Activated B cell treated with CpG ODN at 0.5 μM for 24 hours (primary cell): ENCODE data around the gene ERLEC1. TPM values are rescaled to one million over a fixed set of nuclear protein-coding genes. Genes with fewer than 3 reads are reported as not detected.

Source experiments
- ATAC-seq: fragments of 200-7000 bp; cut with Tn5 transposase; one replicate; pipeline ENCODE4 v1.10.0; 2021; ENCODE audit warnings: low read depth, mild to moderate bottlenecking, moderate library complexity
- CTCF ChIA-PET: fragments of 350-600 bp; sonication (Branson Sonifier 250); formaldehyde crosslinking; loops from one replicate; lab custom pipeline; 2021; ENCODE audit warnings: antibody characterized with exemption; lab: Charles Lee
- POLR2A ChIA-PET: fragments of 350-600 bp; sonication (Branson Sonifier 250); formaldehyde crosslinking; loops from one replicate; lab custom pipeline; 2021; ENCODE audit warnings: antibody characterized with exemption; lab: Charles Lee
- DNase-seq: peaks from one replicate; pipeline ENCODE4 v3.0.0; 2022
- H3K27ac Mint-ChIP-seq: one replicate; pipeline ENCODE4 v1.8.0; 2020; ENCODE audit warnings: mixed read lengths
- H3K27me3 Mint-ChIP-seq: one replicate; pipeline ENCODE4 v1.8.0; 2021; ENCODE audit warnings: mixed read lengths
- H3K36me3 Mint-ChIP-seq: one replicate; pipeline ENCODE4 v1.8.0; 2021; ENCODE audit warnings: low read depth, mixed read lengths
- H3K4me1 Mint-ChIP-seq: one replicate; pipeline ENCODE4 v1.8.0; 2021; ENCODE audit warnings: mixed read lengths
- H3K4me3 Mint-ChIP-seq: one replicate; pipeline ENCODE4 v1.8.0; 2020; ENCODE audit warnings: mild to moderate bottlenecking, mixed read lengths
- H3K9me3 Mint-ChIP-seq: one replicate; pipeline ENCODE4 v1.8.0; 2020; ENCODE audit warnings: mixed read lengths
- intact Hi-C: fragments of 100-400 bp; cut with micrococcal nuclease; formaldehyde crosslinking; loops from one replicate; pipeline ENCODE4 v1.15.1; 2024
- total RNA-seq: library from RNA; stranded (reverse); gene quantifications from 2 replicates; pipeline ENCODE4 v1.2.3, GENCODE V29; 2022
- TF ChIP-seq, protein P1 (sequence below): fragments of 200-600 bp; IDR thresholded peaks from one replicate; pipeline ENCODE4 v1.8.0; 2022; ENCODE audit warnings: antibody characterized with exemption, mild to moderate bottlenecking

ERLEC1 gene
- total RNA-seq, 1 donor from 2014 or later, result 16.8 TPM

DNA sequence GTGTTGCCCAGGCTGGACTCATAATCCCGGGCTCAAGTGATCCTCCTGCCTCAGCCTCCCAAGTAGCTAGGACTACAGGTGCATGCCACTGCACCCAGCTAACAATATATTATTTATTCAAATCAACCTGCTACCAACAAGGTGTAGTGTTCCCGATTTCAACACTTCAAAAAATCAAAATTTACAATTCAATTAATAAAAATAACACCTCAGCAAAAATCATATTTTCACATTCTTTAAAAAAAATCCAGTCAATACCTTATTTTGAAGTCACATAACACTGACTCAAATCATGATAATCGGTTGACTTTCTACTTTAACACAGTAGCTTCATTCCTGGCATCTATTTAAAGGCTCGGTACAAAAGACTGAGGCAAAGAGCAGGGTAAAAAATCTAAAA is 65.7 kb downstream of the ERLEC1 start:
- H3K9me3 Mint-ChIP-seq, result no peaks in the 10 kb centered on the region
- peaks cover 29% of the 10 kb centered on the region for H3K36me3 Mint-ChIP-seq
- POLR2A ChIA-PET, result interaction anchor here (0.7 kb wide), 1 partner anchor 56 kb away, joined by 3 read pairs; no protein-coding TSS in a partner anchor
- no peaks in the 10 kb centered on the region for H3K27me3 Mint-ChIP-seq
- no peaks in the 10 kb centered on the region for H3K4me1 Mint-ChIP-seq
- no peak overlapping the region for H3K4me3 Mint-ChIP-seq
- intact Hi-C loops, result no loop called here
- ATAC-seq (no peak), DNase-seq (no peak)
- H3K27ac Mint-ChIP-seq, result no peak overlapping the region
- TF ChIP-seq, protein P1, sequence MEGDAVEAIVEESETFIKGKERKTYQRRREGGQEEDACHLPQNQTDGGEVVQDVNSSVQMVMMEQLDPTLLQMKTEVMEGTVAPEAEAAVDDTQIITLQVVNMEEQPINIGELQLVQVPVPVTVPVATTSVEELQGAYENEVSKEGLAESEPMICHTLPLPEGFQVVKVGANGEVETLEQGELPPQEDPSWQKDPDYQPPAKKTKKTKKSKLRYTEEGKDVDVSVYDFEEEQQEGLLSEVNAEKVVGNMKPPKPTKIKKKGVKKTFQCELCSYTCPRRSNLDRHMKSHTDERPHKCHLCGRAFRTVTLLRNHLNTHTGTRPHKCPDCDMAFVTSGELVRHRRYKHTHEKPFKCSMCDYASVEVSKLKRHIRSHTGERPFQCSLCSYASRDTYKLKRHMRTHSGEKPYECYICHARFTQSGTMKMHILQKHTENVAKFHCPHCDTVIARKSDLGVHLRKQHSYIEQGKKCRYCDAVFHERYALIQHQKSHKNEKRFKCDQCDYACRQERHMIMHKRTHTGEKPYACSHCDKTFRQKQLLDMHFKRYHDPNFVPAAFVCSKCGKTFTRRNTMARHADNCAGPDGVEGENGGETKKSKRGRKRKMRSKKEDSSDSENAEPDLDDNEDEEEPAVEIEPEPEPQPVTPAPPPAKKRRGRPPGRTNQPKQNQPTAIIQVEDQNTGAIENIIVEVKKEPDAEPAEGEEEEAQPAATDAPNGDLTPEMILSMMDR, result no peak
- CTCF ChIA-PET, result no interaction called here

- DNase-seq (no peak), ATAC-seq (no peak)
- no peak overlapping the region for H3K27ac Mint-ChIP-seq
- ChIA-PET POLR2A (no interaction called here), CTCF (no interaction called here)
- no peak overlapping the region for H3K4me3 Mint-ChIP-seq
- TF ChIP-seq, protein P1, result no peak
- intact Hi-C loops, result no loop called here
- H3K36me3 Mint-ChIP-seq, result peaks cover 39% of the 10 kb centered on the region
- no peaks in the 10 kb centered on the region for H3K27me3 Mint-ChIP-seq
- no peaks in the 10 kb centered on the region for H3K4me1 Mint-ChIP-seq
- H3K9me3 Mint-ChIP-seq, result no peaks in the 10 kb centered on the region
These were observed 67.8 kb downstream of the ERLEC1 start for GRCh38 chr2:53854678-53855077.

- H3K27ac Mint-ChIP-seq, result no peak overlapping the region
- no peak overlapping the region for H3K4me3 Mint-ChIP-seq
- intact Hi-C loops, result no loop called here
- ATAC-seq (no peak), DNase-seq (no peak)
- H3K9me3 Mint-ChIP-seq, result no peaks in the 10 kb centered on the region
- TF ChIP-seq, protein P1, result no peak
- no peaks in the 10 kb centered on the region for H3K27me3 Mint-ChIP-seq
- no peaks in the 10 kb centered on the region for H3K4me1 Mint-ChIP-seq
- ChIA-PET CTCF (no interaction called here), POLR2A (interaction anchor here (0.7 kb wide), 1 partner anchor 124 kb away, joined by 3 read pairs; no protein-coding TSS in a partner anchor)
- H3K36me3 Mint-ChIP-seq, result peaks cover 46% of the 10 kb centered on the region
These were observed 69.4 kb downstream of the ERLEC1 start for GRCh38 chr2:53856272-53856671.

DNA sequence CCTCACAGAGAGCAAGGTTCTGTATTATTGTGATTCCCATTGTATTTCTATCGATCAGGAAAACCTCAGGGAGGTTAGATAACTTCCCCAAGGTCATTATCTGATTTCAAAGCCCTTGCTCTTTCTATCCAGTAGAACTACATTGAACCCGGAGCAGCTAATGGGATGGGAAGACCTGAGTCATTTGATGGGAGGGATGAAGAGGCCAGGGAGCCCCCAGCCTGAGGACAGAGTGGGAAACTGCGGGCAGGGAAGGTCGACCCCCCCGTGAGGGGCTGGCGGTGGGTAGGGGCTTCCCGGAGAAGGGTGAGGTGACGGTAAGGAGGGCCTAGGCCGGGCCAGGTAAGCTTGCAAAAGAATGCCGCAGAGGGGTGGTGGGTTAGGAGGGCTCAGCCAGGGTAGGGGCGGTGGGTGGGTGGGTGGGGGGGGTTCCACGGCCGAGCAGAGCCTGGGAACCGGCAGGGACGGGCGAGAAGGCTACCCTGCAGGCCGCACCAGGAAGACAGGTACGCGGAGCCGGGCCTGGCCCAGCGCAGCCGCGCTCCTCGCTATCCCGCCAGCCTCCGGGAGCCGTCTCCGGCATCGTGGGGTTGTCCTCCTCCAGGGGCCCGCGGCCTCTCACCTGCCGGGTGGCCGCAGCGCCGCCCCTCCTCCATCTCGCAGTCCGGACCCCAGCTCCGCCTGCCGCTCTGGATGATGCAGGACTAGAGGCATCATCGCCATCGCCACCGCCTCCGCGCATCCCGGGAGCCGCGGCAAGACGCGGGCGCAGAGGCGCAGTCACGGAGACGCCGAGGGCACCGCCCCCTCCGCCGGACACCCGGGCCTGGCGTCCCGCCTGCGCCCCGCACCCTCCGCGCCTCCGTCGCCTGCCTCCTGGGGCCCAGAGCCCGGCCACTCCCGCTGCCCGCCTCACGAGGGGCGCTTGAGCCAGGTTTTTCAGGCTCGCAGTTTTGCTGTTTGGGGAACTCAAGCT is 72.7 kb downstream of the ERLEC1 start, which contains the start of gene GPR75:
TSS of gene GPR75 (minus strand) at position 762 of the 976 bp plus-strand sequence. CDS start 5,211 bp downstream, outside the sequence.
- Mint-ChIP-seq H3K27me3 (no peaks in the 10 kb centered on the region), H3K4me1 (no peaks in the 10 kb centered on the region), H3K9me3 (no peaks in the 10 kb centered on the region), H3K4me3 (no peak within 1 kb of the TSS), H3K27ac (no peak within 1 kb of the TSS), H3K36me3 (peaks cover 55% of the 10 kb centered on the region)
- ChIA-PET POLR2A (no interaction called here), CTCF (no interaction called here)
- intact Hi-C loops, result no loop called here
- ATAC-seq (no peak), DNase-seq (no peak)
- TF ChIP-seq, protein P1, result no peak

GRCh38 chr2:53861824-53862223 is 75.0 kb downstream of the ERLEC1 start:
- no peak overlapping the region for H3K27ac Mint-ChIP-seq
- peaks cover 71% of the 10 kb centered on the region for H3K36me3 Mint-ChIP-seq
- DNase-seq (no peak), ATAC-seq (no peak)
- TF ChIP-seq, protein P1, result no peak
- no peak overlapping the region for H3K4me3 Mint-ChIP-seq
- intact Hi-C loops, result no loop called here
- H3K9me3 Mint-ChIP-seq, result no peaks in the 10 kb centered on the region
- ChIA-PET CTCF (no interaction called here), POLR2A (interaction anchor here (0.5 kb wide), 1 partner anchor 11 kb away, joined by 3 read pairs; no protein-coding TSS in a partner anchor)
- H3K4me1 Mint-ChIP-seq, result no peaks in the 10 kb centered on the region
- H3K27me3 Mint-ChIP-seq, result no peaks in the 10 kb centered on the region
